Measurements from ENCODE around the gene DLGAP4.

The DLGAP4 gene

GRCh38 chr20:36573103-36573797 lies 267.1 kb downstream of the DLGAP4 start, which contains the start of gene TGIF2:
TGIF2 (plus strand) TSS chr20:36573597; CDS start chr20:36578775, 5,178 bp downstream.
- DNase-seq: peak; percentile 95

GRCh38 chr20:36573798-36574365 lies 267.7 kb downstream of the DLGAP4 start:
- DNase-seq: peak; percentile 47

- peak; percentile 59 for DNase-seq
Observed at GRCh38 chr20:36574366-36575135, 268.4 kb downstream of the DLGAP4 start.

- no peak for DNase-seq
Observed at GRCh38 chr20:36576081-36576445, 269.9 kb downstream of the DLGAP4 start.

All from CD4-positive, alpha-beta T cell treated with Interleukin-10 for 1 hour (primary cell).